Endometrial microvascular endothelial cells (primary cell): ENCODE measurements around the gene SNX21. TPM values are rescaled to one million over a fixed set of nuclear protein-coding genes. Genes with fewer than 3 reads are reported as not detected.
"Not testable (repeated sequence)": the region's sequence is repeated elsewhere in the genome, so short reads cannot be mapped to it uniquely, and the experiment has no call there.

Experiments
- in situ Hi-C: cut with HindIII; loops from 2 replicates; pipeline ENCODE4 v1.10.0; 2017; ENCODE audit warnings: low sequenced_read_pairs, low pct_unique_long_range_greater_than_20kb; ENCODE audit errors: inconsistent ontology term
- total RNA-seq: library from RNA; depleted of rRNA; stranded (reverse); fragments of >200 nt; gene quantifications from one replicate; pipeline ENCODE4 v1.2.3, GENCODE V29; 2015; ENCODE audit errors: inconsistent ontology term

Gene SNX21
- total RNA-seq, 1 donor from 2014 or later: 13.4 TPM

DNA sequence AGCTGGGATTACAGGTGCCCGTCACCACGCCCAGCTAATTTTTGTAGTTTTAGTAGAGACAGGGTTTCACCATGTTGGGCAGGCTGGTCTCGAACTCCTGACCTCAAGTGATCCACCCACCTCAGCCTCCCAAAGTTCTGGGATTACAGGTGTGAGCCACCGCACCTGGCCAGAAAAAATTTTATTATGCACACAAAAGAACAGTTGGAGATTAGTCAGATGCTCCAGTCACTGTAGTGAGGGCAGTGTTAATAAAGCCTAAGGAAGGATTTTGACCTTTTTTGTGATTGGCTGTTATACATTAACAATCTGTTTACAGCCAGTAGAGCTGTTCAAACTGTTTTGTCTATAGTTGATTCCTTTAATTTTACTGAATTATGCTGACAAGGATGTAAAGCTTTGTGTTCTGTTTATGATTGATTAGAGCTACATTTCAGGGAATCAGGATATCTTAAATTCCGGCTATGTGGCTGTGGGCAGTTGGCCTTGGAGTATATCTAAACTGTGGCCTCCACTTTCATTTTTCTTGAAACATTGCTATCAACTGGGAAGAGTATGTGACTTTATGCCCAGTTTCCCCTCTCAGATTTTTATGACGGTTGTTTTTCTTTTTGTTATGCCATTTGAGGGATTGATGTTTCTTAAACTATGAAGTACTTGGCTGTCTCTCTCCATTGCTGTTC lies 33.7 kb downstream of the SNX21 start:
- in situ Hi-C loops: no loop called here

DNA sequence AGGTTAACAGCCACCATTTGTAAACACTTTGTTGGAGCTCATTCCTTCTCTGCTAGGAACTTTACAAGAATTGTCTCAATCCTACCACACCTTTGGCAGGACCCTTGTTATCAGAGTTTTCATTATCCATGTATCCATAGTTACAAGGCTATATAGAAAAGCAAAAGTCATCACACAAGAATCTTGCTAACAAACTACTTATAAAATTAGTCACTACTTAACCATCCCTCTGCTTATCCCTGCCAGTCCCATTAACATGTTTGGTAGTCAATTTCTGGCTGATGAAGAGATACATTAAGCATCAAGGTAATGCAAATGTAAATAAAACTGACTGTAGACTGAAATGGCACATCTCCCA lies 34.2 kb downstream of the SNX21 start:
- in situ Hi-C loops: no loop called here

DNA sequence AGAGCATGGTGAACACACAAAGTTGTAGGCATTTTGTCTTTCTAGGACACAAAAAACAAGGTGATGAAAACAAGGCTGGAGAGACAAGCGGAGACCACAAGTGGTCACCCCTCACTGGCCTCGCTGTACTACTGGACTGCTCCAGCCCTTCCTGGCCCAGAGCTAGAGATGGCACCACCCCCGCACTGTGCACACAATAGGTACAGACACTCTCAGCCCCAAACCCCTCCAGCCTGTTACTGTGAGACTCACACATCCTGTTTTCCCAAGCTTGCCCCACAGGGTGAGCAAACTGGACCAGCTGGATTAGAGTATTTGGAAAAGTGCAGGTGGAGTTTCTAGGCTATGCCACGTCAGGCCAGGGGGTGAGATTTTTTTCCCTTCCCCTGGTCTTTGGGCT lies 39.0 kb downstream of the SNX21 start:
- in situ Hi-C loops: no loop called here

DNA sequence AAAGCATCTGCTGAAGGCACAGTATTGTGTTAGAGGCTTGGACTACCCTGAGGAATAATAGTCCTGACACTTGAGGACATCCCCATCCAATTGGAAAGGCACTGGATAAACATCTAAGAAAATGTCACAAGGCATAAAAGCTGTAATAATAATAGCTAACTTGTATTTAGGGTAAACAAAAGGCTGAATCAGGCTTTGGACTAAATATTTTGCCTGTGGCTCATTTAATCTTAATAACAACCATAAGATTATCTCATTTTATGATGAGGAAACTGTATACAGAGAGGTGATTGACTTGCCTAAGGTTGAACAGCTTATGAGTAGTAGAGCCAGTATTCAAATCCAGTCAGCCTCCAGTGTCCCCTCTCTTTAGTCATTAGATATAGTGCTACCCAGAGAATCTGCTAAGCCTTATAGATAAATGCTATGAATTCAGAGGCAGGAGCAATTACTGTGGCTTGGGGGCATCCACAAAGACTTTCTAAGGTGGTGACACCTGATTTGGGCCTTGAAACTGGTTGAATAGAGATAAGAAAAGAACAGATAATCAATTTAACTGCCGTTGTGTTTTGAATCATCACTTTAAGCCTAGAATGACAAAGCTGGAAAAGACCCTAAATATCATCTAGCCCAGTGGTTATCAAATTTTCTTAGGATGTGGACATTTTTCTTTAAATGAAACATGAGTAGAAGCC lies 40.0 kb downstream of the SNX21 start:
- in situ Hi-C loops: no loop called here

DNA sequence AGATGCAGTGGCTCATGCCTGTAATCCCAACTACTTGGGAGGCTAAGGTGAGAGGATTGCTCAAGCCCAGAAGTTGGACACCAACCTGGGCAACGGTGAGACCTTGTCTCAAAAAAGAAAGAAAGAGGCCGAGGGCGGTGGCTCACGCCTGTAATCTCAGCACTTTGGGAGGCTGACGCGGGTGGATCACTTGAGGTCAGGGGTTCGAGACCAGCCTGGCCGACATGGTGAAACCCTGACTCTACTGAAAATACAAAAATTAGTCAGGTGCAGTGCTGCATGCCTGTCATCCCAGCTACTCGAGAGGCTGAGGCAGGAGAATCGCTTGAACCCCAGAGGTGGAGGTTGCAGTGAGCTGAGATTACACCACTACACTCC lies 40.5 kb downstream of the SNX21 start:
- in situ Hi-C loops: not testable (repeated sequence)

DNA sequence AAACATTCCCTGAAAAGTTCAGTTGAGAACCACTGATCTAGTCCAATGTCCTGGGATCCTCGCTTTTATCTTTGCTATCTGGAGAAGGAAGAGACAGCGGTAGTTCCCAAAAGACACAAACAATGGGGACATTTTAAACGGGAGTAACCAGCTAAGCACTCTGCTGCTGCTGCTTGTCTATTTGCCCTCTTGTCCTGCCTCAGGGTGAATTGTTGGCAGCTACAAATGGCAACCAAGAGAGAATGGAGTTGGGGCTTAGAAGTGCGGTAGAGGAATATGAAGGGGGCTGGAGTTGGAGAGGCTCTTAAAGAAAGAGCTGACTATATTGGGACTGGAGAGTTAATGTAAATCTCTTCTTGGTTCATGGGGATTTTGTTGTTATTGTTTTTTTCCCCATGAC lies 41.0 kb downstream of the SNX21 start:
- in situ Hi-C loops: no loop called here

DNA sequence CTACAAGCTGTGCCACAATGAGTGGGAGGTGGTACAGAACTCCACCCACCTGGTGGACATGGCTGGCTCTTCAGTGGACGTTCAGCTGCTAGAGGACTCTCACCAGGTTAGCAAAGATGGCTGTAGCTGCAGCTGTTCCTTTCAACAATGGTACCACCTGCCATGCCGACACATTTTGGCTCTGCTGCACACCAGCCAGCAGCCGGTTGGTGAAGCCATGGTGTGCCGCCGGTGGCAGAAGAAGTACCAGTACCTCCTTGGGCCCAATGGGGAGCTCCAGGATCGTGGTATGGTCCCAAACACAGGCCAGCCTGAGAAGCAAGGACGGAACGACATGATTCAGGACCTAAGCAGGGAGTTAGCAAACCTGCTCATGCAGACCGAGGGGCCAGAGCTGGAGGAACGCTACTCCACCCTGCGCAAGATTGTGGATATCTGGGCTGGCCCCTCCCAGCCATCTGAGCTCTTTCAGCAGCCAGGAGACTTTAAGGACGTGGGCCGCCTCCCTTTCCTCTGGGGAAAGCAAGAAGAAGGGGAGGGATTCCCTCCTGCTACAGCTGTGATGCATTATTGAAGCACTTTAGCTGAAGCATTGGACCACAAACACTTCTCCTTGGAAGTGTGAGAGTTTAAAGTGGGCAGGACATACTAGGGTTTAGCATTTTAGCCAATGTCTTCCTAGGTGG lies 44.6 kb downstream of the SNX21 start:
- in situ Hi-C loops: no loop called here

DNA sequence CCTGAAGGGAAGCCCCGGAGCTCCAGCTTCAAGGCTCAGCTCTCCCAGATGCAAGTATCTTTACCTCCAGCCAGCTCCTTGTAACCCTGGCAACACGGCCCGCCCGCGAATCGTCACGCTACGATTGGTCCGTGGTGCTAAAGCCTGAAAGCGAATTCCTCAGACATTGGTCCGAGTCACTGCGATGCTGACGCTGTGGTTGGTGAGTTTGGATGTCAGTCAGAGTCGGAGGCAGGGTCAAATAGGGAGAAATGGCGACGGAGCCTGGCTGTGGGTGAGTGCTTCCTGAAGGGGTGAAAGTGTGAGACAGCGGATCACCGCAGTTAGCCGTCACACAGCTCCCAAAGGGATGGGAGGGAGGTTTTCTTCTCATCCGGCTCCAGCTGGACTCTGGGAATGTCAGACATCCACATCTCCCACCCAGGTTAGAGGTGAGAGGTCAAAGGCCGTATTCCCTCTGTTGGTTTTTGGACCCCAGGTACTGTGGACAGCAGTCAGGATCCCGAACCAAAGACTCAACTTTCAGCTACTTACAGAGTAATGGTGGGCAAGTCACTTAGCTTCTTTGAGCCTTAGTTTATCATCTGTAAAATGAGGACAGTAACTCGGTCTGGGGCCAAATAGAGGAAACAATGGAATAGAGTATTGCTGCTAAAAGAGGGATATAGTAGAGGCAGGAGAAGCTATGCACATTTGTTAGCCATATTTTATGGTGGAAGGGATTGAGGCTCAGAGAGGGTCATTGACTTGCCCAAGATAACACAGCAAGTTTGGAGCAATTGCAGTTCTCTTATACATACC lies 47.6 kb downstream of the SNX21 start, which contains the start of gene ZSWIM1:
ZSWIM1 (plus strand) TSS at position 240 of the 801 bp plus-strand sequence. CDS start 1,366 bp downstream, outside the sequence.
- in situ Hi-C loops: no loop called here

DNA sequence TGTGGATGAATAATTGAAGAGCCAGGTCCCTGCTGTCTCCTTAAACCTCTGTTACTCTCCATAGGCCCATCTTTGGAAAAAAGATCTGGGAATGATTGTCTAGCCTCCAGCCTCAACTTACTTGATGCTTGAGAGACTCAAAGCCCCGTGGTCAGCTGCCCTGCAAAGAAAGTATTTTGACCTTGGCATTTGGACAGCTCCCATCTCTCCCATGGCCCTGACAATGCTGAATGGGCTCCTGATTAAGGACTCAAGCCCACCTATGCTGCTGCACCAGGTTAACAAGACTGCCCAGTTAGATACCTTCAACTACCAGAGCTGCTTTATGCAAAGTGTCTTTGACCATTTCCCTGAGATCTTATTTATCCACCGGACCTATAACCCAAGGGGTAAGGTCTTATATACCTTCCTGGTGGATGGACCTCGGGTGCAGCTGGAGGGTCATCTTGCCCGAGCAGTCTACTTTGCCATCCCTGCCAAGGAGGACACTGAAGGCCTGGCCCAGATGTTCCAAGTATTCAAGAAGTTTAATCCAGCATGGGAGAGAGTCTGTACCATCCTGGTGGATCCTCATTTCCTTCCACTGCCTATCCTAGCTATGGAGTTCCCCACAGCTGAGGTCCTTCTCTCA lies 49.0 kb downstream of the SNX21 start:
- in situ Hi-C loops: no loop called here

DNA sequence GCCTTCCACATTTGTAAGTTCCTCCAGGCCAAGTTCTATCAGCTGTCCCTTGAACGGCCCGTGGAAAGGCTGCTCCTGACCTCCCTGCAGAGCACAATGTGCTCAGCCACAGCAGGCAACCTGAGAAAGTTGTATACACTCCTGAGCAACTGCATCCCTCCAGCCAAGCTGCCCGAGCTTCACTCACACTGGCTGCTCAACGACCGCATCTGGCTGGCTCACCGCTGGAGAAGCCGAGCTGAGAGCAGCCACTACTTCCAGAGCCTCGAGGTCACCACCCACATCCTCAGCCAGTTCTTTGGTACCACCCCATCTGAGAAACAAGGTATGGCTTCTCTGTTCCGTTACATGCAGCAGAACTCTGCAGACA lies 49.5 kb downstream of the SNX21 start:
- in situ Hi-C loops: no loop called here

DNA sequence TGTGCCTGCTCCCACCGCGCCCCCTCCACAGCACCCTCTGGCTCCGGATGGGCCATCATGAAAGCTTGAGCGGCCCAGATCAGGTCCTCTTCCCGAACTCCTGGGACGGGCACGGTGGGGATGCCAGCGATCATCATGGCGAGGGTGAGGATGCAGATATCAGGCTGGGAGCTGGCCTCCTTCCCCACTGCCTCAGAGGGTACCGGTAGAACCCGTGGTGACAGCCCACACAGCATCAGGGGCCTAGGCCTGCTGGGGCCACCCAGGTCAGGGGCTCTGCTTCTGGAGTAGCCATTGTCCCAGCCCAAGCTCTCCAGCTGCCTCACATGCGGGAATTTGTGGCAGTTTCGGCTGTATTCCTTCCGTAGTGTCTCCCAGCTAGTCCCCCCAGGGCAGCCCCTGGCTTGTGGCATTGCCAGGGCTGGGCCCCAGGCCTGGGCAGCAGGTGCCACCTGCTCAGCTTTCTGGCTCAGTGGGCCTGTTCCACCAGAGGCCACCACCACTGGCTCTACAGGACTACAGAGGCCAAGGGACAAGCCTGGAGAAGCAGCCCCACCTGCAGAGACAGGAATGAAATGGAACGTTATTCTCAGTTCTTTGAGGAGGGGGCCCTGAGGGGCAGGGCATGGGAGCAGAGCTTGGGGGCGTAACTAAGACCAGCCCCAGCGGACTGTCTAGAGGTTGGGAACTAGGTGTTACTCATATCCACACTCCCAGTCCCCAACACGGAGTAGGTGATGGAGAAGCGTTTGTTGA lies 53.2 kb downstream of the SNX21 start:
- in situ Hi-C loops: no loop called here

DNA sequence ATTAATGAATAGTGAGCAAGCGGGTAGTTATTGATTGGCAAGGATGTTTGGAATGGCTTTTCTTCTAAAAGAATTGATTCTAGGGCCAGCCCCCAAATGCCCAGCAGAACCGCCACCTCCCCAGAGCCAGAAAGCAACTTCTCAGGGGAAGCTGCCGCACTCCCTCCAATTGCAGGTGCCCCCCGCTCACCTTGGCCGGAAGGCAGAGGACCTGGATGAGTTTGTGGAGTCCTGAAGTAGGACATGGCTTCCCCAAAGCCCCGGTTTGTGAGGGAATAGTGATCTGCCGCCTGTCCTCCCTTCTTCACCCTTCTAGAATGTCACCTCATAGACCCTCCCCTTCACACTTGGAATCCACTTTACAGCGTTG lies 53.7 kb downstream of the SNX21 start, which contains the start of gene SPATA25:
SPATA25 (minus strand) TSS at position 277 of the 370 bp plus-strand sequence; CDS start at position 245, 32 bp downstream.
- in situ Hi-C loops: no loop called here

DNA sequence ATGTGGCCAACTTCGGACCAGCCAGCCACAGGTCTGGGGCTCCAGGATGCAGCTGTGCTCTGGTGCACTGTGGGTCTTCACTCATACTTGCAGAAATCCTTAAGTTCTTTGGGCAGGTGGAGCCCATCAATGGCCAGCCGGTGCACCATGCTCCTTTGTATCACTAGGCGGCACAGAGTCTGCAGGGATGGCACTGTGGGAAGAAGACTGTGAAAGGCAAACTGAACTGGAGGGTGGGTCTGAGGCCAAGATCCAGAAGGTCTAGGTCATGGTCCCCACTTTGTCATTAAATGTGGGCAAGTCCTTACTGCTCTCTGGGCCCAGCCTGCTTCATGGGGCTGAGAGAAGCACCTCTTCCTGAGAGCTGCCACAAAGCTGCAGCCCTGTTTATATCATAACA lies 55.1 kb downstream of the SNX21 start:
- in situ Hi-C loops: no loop called here

DNA sequence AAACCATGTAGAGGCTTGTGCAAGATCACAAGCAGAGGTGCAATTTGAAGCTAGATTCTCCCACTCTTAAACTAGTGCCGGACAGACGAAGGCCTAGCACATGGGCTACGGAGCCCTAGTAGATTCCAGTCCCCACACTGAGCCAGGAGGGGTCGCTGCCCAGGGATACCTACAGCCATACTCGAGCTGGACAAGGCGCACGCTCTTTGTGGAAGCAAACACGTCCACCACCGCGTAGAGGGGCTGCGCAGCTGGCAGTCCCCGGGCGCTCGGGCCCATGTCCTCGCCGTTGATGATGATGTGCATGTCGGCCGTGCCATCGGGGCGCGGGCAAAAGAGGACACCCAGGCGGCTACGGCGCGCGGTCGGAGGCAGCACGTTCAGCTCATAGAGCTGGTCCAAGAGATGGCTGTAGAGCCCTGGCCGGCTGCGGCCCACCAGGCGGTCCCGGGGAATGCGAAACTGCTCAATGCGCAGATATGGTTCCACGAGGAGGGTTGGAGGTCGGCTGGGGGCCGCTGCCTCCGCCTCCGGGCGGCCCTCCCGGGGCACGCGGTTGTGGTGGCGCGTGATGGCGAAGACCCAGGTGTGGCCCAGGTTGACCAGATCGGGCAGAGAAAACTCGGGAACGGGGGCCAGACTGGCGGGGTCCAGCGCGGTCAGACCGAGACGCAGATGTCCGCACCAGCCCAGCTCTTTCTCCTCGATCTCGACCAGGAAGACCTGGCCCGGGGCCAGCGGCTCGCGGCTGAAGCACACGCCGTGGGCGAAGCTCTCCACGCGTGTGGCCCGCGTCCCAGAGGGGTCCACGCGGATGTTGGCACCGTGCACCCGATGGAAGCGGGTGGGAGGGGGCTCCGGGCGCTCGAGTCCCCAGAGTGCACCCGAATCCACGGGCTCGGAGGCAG lies 56.7 kb downstream of the SNX21 start:
- in situ Hi-C loops: no loop called here

DNA sequence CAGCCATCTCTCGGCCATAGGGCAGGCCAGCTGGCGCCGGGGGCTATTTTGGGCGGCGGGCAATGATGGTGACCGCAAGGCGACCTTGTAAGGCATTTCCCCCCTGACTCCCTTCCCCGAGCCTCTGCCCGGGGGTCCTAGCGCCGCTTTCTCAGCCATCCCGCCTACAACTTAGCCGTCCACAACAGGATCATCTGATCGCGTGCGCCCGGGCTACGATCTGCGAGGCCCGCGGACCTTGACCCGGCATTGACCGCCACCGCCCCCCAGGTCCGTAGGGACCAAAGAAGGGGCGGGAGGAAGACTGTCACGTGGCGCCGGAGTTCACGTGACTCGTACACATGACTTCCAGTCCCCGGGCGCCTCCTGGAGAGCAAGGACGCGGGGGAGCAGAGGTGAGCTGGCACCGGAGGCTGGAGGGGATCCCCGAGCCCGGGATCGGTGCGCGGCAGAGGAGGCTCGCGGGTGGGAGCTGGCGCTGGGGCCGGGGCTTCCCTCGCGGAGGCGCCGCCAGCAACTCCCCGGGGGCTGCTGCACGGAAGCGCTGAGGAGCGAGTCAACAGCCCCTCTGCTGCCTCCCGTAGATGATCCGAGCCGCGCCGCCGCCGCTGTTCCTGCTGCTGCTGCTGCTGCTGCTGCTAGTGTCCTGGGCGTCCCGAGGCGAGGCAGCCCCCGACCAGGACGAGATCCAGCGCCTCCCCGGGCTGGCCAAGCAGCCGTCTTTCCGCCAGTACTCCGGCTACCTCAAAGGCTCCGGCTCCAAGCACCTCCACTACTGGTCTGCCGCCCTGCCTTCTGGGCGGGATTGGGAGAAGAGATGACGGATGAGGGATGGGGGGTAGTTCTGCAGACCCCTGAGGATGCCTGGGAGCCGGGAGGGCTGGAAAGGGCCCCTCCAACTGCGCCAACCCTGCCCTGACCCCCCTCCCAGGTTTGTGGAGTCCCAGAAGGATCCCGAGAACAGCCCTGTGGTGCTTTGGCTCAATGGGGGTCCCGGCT lies 57.7 kb downstream of the SNX21 start, which contains the start of the genes CTSA and NEURL2:
CTSA (plus strand) TSS at position 351 of the 999 bp plus-strand sequence; CDS start at position 585, 234 bp downstream.
NEURL2 (minus strand) TSS at position 224 of the 999 bp plus-strand sequence; CDS start at position 7, 217 bp downstream.
- in situ Hi-C loops: no loop called here
